CD4-positive, CD25-positive, alpha-beta regulatory T cell (primary cell): Measurements from ENCODE around the gene ZNF816. TPM values are rescaled to one million over a fixed set of nuclear protein-coding genes. Genes with fewer than 3 reads are reported as not detected.

ENCODE experiments used
- ATAC-seq, 2 donors: fragments of 150-1000 bp; cut with Tn5 transposase; one replicate each; pipeline ENCODE4 v1.10.0; 2021; ENCODE audit warnings: low read depth in 2 of 2, moderate number of reproducible peaks in 2 of 2, moderate library complexity in 1 of 2
- DNase-seq, 3 donors: peaks; one replicate each; pipeline versions ENCODE4 v3.0.0 to v3.0.0-alpha.2; 2012 to 2022; ENCODE audit warnings: mixed read lengths in 1 of 3
- H3K27ac ChIP-seq: one replicate; pipeline ENCODE4 v1.7.0; 2013; ENCODE audit warnings: mild to moderate bottlenecking, low read length; ENCODE audit not compliant: insufficient read depth, poor library complexity, severe bottlenecking
- H3K27me3 ChIP-seq: one replicate; pipeline ENCODE4 v1.7.0; 2013; ENCODE audit warnings: low read length; ENCODE audit not compliant: control insufficient read depth, insufficient read depth
- H3K36me3 ChIP-seq: one replicate; pipeline ENCODE4 v1.7.0; 2013; ENCODE audit warnings: mild to moderate bottlenecking, low read length, moderate library complexity; ENCODE audit not compliant: control insufficient read depth, insufficient read depth
- H3K4me1 ChIP-seq: 2 replicates; pipeline ENCODE4 v1.7.0; 2013; ENCODE audit warnings: mild to moderate bottlenecking, low read length; ENCODE audit not compliant: insufficient read depth, control insufficient read depth, poor library complexity, severe bottlenecking
- H3K4me3 ChIP-seq: one replicate; pipeline ENCODE4 v1.7.0; 2013; ENCODE audit warnings: low read depth, mild to moderate bottlenecking, low read length, moderate library complexity
- H3K9me3 ChIP-seq, 2 experiments: 1 replicate in 1 of 2; 2 replicates in 1 of 2; pipeline ENCODE4 v1.7.0; 2013; ENCODE audit warnings: low read length in 2 of 2, mild to moderate bottlenecking in 1 of 2, moderate library complexity in 1 of 2; ENCODE audit not compliant: control insufficient read depth in 2 of 2
- H3K27ac Mint-ChIP-seq, 3 donors: one replicate each; pipeline ENCODE4 v1.8.0; 2020 to 2022; ENCODE audit warnings: mild to moderate bottlenecking in 3 of 3, mixed read lengths in 3 of 3, moderate library complexity in 2 of 3
- H3K27me3 Mint-ChIP-seq: one replicate; pipeline ENCODE4 v1.8.0; 2022; ENCODE audit warnings: mild to moderate bottlenecking, mixed read lengths
- H3K36me3 Mint-ChIP-seq: one replicate; pipeline ENCODE4 v1.8.0; 2020; ENCODE audit warnings: mixed read lengths
- H3K4me1 Mint-ChIP-seq, 4 donors: one replicate each; pipeline ENCODE4 v1.8.0; 2020 to 2022; ENCODE audit warnings: mixed read lengths in 4 of 4, mild to moderate bottlenecking in 1 of 4
- H3K4me3 Mint-ChIP-seq, 4 donors: one replicate each; pipeline ENCODE4 v1.8.0; 2020 to 2022; ENCODE audit warnings: mild to moderate bottlenecking in 4 of 4, mixed read lengths in 4 of 4, moderate library complexity in 3 of 4
- H3K9me3 Mint-ChIP-seq, 7 donors: one replicate each; pipeline ENCODE4 v1.8.0; 2020 to 2022; ENCODE audit warnings: mixed read lengths in 7 of 7, mild to moderate bottlenecking in 3 of 7, moderate library complexity in 2 of 7
- polyA plus RNA-seq, 4 donors: library from polyadenylated mRNA; unstranded; fragments of 300-500 nt; fragmentation: Illumina TruSeq; gene quantifications; one replicate each; pipeline ENCODE4 v1.2.3, GENCODE V29; 2021
- total RNA-seq: library from RNA; stranded (reverse); gene quantifications from one replicate; pipeline ENCODE4 v1.2.3, GENCODE V29; 2022

ZNF816 gene
- total and polyA plus RNA-seq, 5 donors from 2014 or later = 5.1 to 25.1 (median 13.5) TPM

DNA sequence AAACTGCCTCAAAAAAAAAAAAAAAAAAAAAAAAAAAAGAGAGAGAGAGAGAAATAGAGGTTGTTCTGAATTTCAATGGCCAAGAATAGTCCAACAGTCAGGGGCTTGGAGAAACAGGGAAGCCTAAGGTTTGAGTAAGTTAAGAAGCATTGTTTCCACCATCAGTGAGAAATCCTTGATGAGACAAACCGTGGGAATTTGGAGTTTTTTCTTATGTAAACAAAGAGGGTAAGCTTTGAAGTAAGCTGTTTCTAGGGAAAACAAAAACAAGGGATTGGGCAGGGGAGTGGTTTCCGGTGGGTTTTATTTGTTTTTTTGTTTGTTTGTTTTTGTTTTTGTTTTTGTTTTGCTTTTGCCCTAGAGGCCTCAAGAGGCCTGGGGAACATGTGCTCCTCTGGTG lies 39.8 kb upstream of the ZNF816 start:
- no peak overlapping the region for H3K27ac Mint-ChIP-seq
- H3K27me3 Mint-ChIP-seq = no peaks in the 10 kb centered on the region

DNA sequence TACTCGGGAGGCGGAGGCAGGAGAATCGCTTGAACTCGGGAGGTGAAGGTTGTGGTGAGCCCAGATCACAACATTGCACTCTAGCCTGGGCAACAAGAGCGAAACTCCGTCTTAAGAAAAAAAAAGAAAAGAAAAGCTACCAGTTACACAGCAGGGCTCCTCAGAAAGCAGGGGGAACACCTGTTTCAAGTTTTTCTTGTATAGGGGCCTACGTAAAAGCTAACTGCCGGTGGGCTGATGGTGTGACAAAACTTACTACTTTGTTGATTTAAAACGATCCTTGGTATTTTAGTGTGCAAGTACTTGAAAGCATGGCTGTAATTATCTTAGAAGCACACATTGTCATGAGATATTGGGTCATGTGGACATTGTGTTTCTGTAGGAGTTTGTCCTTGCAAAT lies 35.3 kb upstream of the ZNF816 start:
- no peak overlapping the region for H3K27ac Mint-ChIP-seq
- peaks cover 4% of the 10 kb centered on the region for H3K27me3 Mint-ChIP-seq
- peaks cover 0 to 7% (median 2%) of the 10 kb centered on the region in 7 donors for H3K9me3 Mint-ChIP-seq
- no peak overlapping the region for H3K4me3 ChIP-seq
- H3K4me1 ChIP-seq = peaks cover 7% of the 10 kb centered on the region
- H3K4me3 Mint-ChIP-seq = no peak overlapping the region
- DNase-seq (no peak), ATAC-seq (no peak)
- H3K36me3 ChIP-seq = no peaks in the 10 kb centered on the region
- H3K36me3 Mint-ChIP-seq = no peaks in the 10 kb centered on the region
- peaks cover 0 to 2% of the 10 kb centered on the region in 2 experiments for H3K9me3 ChIP-seq
- peaks cover 0 to 5% (median 2%) of the 10 kb centered on the region in 4 donors for H3K4me1 Mint-ChIP-seq
- H3K27ac ChIP-seq = no peak overlapping the region
- H3K27me3 ChIP-seq = no peaks in the 10 kb centered on the region

More for the DNA sequence above, 39.8 kb upstream of the ZNF816 start:
- Histone ChIP-seq H3K27ac (no peak overlapping the region), H3K4me3 (no peak overlapping the region), H3K27me3 (no peaks in the 10 kb centered on the region), H3K4me1 (no peaks in the 10 kb centered on the region), H3K9me3 (peaks cover 0 to 2% of the 10 kb centered on the region in 2 experiments), H3K36me3 (no peaks in the 10 kb centered on the region)
- H3K36me3 Mint-ChIP-seq = no peaks in the 10 kb centered on the region
- no peak overlapping the region for H3K4me3 Mint-ChIP-seq
- peaks cover 0 to 4% (median 0%) of the 10 kb centered on the region in 4 donors for H3K4me1 Mint-ChIP-seq
- peaks cover 0 to 9% (median 5%) of the 10 kb centered on the region in 7 donors for H3K9me3 Mint-ChIP-seq
- DNase-seq (no peak), ATAC-seq (no peak)

DNA sequence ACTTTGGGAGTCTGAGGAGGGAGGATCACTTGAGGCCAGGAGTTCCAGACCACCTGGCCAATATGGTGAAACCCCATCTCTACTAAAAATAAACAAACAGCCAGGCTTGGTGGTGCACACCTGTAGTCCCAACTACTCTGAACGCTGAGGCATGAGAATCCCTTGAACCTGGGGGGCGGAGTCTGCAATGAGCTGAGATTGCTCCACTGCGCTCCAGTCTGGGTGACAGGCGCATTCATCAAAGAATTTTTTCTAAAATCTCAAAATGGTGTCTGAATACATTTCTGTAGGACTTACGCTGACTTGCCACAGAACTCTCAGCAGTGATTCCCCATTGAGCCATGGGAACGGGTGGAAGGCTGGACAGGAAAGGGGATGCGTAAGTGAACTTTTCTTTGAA lies 33.0 kb upstream of the ZNF816 start:
- DNase-seq = no peak
- no peak overlapping the region for H3K4me3 Mint-ChIP-seq
- H3K27ac Mint-ChIP-seq = no peak overlapping the region
- Histone ChIP-seq H3K4me3 (no peak overlapping the region), H3K27me3 (no peaks in the 10 kb centered on the region), H3K4me1 (peaks cover 14% of the 10 kb centered on the region), H3K36me3 (no peaks in the 10 kb centered on the region), H3K9me3 (peaks cover 0 to 2% of the 10 kb centered on the region in 2 experiments), H3K27ac (no peak overlapping the region)
- ATAC-seq = no peak
- no peaks in the 10 kb centered on the region for H3K36me3 Mint-ChIP-seq
- peaks cover 12% of the 10 kb centered on the region for H3K27me3 Mint-ChIP-seq
- H3K9me3 Mint-ChIP-seq = peaks cover 0 to 8% (median 2%) of the 10 kb centered on the region in 7 donors
- H3K4me1 Mint-ChIP-seq = peaks cover 0 to 21% (median 5%) of the 10 kb centered on the region in 4 donors

DNA sequence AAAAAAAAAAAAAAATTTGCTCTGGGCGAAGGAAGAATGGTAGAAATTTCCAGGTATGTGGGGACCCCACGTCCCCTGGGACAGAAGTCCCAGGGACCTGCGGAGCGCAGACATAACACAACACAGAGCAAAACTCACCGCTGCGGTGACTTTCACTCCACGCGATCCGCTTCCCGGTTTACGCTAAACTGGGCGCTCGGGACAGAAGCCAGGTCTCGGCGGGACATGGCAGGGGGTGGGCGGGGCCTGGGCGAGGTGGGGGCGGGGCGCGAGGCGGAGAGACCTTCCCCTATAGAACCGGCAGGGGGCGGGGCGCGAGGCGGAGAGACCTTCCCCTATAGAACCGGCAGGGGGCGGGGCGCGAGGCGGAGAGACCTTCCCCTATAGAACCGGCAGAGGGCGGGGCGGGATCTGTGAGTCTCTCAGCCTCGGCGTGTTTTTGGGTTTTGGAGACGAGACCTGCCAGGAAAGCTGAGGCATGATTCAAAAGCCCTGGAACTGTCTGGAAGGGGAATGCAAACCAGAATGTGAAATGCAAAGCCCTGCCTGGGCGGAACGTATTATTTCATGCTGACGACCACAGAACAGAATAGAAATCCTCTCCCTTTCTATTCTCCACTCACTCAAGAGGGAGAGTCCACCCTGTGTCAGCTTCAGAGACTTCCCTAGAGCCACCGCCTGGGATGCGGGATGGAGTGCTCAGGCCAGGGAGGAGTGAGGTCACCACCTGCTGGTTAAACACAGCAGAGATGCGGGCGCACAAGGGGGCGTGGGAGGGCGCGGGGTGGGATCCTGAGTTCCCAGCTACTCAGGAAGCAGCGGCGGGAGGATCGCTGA lies 30.9 kb upstream of the ZNF816 start:
- peaks cover 2 to 9% of the 10 kb centered on the region in 2 experiments for H3K9me3 ChIP-seq
- no peaks in the 10 kb centered on the region for H3K27me3 ChIP-seq
- H3K4me1 ChIP-seq = peaks cover 14% of the 10 kb centered on the region
- H3K4me3 ChIP-seq = peak overlapping the region; percentile 83
- Mint-ChIP-seq H3K27ac (peak overlapping the region in 2 of 3 donors; percentile 38 to 81), H3K36me3 (peaks cover 6% of the 10 kb centered on the region), H3K9me3 (peaks cover 0 to 16% (median 2%) of the 10 kb centered on the region in 7 donors), H3K4me1 (peaks cover 0 to 21% (median 5%) of the 10 kb centered on the region in 4 donors), H3K4me3 (peak overlapping the region; percentile 87 to 93 (median 90)), H3K27me3 (peaks cover 12% of the 10 kb centered on the region)
- no peak overlapping the region for H3K27ac ChIP-seq
- no peaks in the 10 kb centered on the region for H3K36me3 ChIP-seq
- ATAC-seq (peak; percentile 93 to 95), DNase-seq (peak; percentile 74 to 83 (median 76))

DNA sequence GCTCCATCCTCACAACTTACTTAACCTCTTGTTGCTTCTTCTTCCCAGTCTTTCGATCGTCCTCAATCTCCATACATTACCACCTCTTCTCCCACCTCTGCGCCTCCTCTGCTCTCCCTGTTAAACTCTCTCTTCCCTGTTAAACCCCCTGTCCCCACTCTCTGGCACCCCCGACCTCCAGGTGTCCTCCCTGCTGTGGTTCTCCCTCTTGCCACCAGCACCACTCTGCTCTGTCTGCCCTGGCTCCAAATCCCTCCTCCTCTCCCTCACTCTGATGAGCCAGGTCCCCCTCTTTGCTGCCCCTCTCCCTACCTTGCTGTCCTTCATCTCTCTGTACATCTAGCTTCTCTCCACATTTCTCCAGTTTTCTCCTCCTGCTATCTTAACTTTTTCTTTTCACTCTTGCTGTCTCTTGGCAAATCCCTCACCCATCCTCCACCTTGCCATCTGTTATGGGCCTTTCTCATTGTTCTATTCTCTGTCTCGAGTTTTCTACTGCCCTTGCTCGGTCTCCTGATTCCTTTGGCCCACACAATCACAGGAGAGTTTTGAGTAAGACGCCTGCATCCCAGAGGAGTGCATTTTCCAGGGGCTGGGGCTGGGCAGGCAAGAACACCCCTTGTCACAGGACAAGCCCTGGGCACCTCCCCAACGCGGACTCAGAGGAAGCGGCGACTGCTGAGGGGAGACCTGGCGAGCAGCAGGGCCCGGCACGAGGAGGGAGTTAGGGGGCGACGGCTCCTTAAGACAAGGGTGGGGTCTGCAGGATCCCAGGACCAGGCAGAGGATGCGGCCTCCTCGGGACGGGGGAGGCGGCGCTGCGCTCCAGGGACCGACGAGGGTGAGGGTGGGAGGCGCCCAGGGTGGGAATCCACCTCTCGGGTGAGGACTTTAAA lies 29.7 kb upstream of the ZNF816 start:
- peaks cover 12% of the 10 kb centered on the region for H3K27me3 Mint-ChIP-seq
- peak overlapping the region; percentile 21 to 91 (median 86) for H3K4me3 Mint-ChIP-seq
- Histone ChIP-seq H3K4me3 (peak overlapping the region; percentile 62), H3K9me3 (peaks cover 0 to 10% of the 10 kb centered on the region in 2 experiments), H3K27ac (no peak overlapping the region), H3K4me1 (peaks cover 14% of the 10 kb centered on the region), H3K36me3 (peaks cover under 1% of the 10 kb centered on the region), H3K27me3 (no peaks in the 10 kb centered on the region)
- H3K4me1 Mint-ChIP-seq = peaks cover 0 to 21% (median 5%) of the 10 kb centered on the region in 4 donors
- ATAC-seq (no peak), DNase-seq (peak in 2 of 3 donors; percentile 1 to 4)
- peaks cover 15% of the 10 kb centered on the region for H3K36me3 Mint-ChIP-seq
- H3K9me3 Mint-ChIP-seq = peaks cover 0 to 18% (median 4%) of the 10 kb centered on the region in 7 donors
- H3K27ac Mint-ChIP-seq = peak overlapping the region; percentile 2 to 81 (median 28)

DNA sequence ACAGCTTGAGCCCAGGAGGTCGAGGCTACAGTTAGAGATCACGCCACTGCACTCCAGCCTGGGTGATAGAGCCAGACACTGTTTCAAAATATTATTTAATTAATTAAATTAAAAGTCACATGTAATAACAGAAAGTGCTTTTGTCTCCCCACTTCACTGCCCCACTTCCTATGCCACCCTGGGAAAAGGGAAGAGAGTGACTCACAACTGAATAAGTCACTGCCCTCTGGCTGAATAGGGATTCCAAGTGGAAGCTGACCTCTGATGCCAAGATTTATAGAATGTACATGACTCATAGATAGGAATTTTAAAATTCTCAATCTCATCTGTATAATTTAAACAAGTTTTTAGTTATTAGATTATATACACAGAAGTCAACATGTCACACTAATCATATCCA lies 28.8 kb upstream of the ZNF816 start:
- no peak for ATAC-seq
- no peak overlapping the region for H3K4me3 ChIP-seq
- no peak for DNase-seq
- peaks cover 0 to 18% of the 10 kb centered on the region in 2 experiments for H3K9me3 ChIP-seq
- no peak overlapping the region for H3K27ac ChIP-seq
- Mint-ChIP-seq H3K36me3 (peaks cover 24% of the 10 kb centered on the region), H3K4me3 (peak overlapping the region in 3 of 4 donors; percentile 27 to 91 (median 87)), H3K27ac (peak overlapping the region in 1 of 3 donors; percentile 27), H3K27me3 (peaks cover 12% of the 10 kb centered on the region), H3K9me3 (peaks cover 0 to 26% (median 7%) of the 10 kb centered on the region in 7 donors), H3K4me1 (peaks cover 0 to 21% (median 5%) of the 10 kb centered on the region in 4 donors)
- H3K27me3 ChIP-seq = no peaks in the 10 kb centered on the region
- peaks cover 8% of the 10 kb centered on the region for H3K36me3 ChIP-seq
- peaks cover 14% of the 10 kb centered on the region for H3K4me1 ChIP-seq

DNA sequence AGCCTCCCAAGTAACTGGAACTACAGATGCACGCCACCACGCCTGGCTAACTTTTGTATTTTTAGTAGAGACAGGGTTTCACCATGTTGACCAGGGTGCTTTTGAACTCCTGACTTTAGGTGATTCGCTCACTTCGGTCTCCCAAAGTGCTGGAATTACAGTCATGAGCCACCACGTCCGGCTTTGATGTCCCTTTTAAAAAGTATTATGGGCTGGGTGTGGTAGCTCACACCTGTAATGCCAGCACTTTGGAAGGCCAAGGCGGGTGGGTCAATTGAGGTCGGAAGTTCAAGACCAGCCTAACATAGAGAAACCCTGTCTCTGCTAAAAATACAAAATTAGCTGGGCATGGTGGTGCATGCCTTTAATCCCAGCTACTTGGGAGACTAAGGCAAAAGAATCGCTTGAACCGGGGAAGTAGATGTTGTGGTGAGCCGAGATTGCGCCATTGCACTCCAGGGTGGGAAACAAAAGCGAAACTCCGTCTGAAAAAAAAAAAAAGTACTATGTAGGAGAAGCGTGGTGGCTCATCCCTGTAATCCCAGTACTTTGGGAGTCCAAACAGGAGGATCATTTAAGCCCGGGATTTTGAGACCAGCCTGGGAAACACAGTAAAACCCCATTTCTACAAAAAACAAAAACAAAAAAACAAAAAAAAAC lies 28.2 kb upstream of the ZNF816 start:
- no peak for ATAC-seq
- H3K36me3 Mint-ChIP-seq = peaks cover 30% of the 10 kb centered on the region
- Histone ChIP-seq H3K27me3 (no peaks in the 10 kb centered on the region), H3K4me1 (peaks cover 14% of the 10 kb centered on the region), H3K27ac (no peak overlapping the region), H3K4me3 (no peak overlapping the region), H3K36me3 (peaks cover 13% of the 10 kb centered on the region), H3K9me3 (peaks cover 0 to 24% of the 10 kb centered on the region in 2 experiments)
- no peak overlapping the region for H3K27ac Mint-ChIP-seq
- DNase-seq = no peak
- H3K9me3 Mint-ChIP-seq = peaks cover 0 to 29% (median 11%) of the 10 kb centered on the region in 7 donors
- peaks cover 12% of the 10 kb centered on the region for H3K27me3 Mint-ChIP-seq
- H3K4me3 Mint-ChIP-seq = peak overlapping the region in 1 of 4 donors; percentile 87
- peaks cover 0 to 21% (median 5%) of the 10 kb centered on the region in 4 donors for H3K4me1 Mint-ChIP-seq
